ENCODE data around the gene GPSM1.

The GPSM1 gene

DNA sequence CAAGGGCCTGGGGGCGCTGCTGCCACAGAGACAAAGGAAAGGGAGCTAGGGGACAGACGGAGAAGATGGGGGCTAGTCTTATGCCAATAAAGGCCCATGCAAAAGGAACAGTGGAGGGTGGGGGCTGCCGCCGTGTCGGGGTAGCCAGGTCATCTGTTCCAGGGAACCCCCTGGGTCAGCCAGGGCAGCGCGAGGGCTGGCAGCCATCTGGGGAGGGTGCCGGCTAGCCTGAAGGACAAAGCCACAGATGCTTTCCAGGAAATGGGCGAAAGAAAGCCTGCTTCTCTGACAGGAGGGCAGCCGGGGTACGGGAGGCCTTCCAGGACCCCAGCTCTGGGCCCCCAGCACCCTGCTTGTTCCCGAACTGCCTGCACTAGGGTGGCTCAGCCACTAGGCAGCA, 47.8 kb downstream of the GPSM1 start:
- no peak overlapping the region for H3K9ac ChIP-seq (ENCODE audit: low read depth, low read length, poor library complexity, severe bottlenecking)
- H2AFZ ChIP-seq (ENCODE audit: low read length), result no peak overlapping the region
- no peaks in the 10 kb centered on the region for H3K9me2 ChIP-seq (replicated peaks; ENCODE audit: low read depth, low read length)
- no peaks in the 10 kb centered on the region for H3K36me3 ChIP-seq (ENCODE audit: insufficient read depth, low read length)
- H3K79me2 ChIP-seq (ENCODE audit: insufficient read depth, low read length), result no peaks in the 10 kb centered on the region
- H3K9me3 ChIP-seq (ENCODE audit: insufficient read depth, low read depth, low read length), result no peaks in the 10 kb centered on the region
- no peaks in the 10 kb centered on the region for H3F3A ChIP-seq (ENCODE audit: low read depth)
- no peak overlapping the region for H3K4me2 ChIP-seq (ENCODE audit: low read depth, low read length, poor library complexity, severe bottlenecking)
- no peak for TF ChIP-seq EZH2phosphoT487 (IDR thresholded peaks at IDR 0.05; ENCODE audit: borderline replicate concordance)
- TF ChIP-seq, protein P1, sequence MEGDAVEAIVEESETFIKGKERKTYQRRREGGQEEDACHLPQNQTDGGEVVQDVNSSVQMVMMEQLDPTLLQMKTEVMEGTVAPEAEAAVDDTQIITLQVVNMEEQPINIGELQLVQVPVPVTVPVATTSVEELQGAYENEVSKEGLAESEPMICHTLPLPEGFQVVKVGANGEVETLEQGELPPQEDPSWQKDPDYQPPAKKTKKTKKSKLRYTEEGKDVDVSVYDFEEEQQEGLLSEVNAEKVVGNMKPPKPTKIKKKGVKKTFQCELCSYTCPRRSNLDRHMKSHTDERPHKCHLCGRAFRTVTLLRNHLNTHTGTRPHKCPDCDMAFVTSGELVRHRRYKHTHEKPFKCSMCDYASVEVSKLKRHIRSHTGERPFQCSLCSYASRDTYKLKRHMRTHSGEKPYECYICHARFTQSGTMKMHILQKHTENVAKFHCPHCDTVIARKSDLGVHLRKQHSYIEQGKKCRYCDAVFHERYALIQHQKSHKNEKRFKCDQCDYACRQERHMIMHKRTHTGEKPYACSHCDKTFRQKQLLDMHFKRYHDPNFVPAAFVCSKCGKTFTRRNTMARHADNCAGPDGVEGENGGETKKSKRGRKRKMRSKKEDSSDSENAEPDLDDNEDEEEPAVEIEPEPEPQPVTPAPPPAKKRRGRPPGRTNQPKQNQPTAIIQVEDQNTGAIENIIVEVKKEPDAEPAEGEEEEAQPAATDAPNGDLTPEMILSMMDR (conservative IDR thresholded peaks at IDR 0.05; ENCODE audit: low read length), result no peak
- H4K20me1 ChIP-seq (ENCODE audit: insufficient read depth, low read length, poor library complexity, severe bottlenecking), result no peaks in the 10 kb centered on the region
- H3K4me3 ChIP-seq (ENCODE audit: low read length, poor library complexity, severe bottlenecking), result no peak overlapping the region
- H3K27me3 ChIP-seq (ENCODE audit: insufficient read depth, low read length, poor library complexity, severe bottlenecking), result no peaks in the 10 kb centered on the region
- no peaks in the 10 kb centered on the region for H3K4me1 ChIP-seq (ENCODE audit: insufficient read depth, low read length, poor library complexity, severe bottlenecking)

- no peak for TF ChIP-seq EZH2phosphoT487 (IDR thresholded peaks at IDR 0.05; ENCODE audit: borderline replicate concordance)
- TF ChIP-seq, protein P1 (conservative IDR thresholded peaks at IDR 0.05; ENCODE audit: low read length), result no peak
- Histone ChIP-seq H2AFZ (ENCODE audit: low read length) (no peak overlapping the region), H3K4me1 (ENCODE audit: insufficient read depth, low read length, poor library complexity, severe bottlenecking) (no peaks in the 10 kb centered on the region), H3K9me3 (ENCODE audit: insufficient read depth, low read depth, low read length) (no peaks in the 10 kb centered on the region), H3K4me2 (ENCODE audit: low read depth, low read length, poor library complexity, severe bottlenecking) (no peak overlapping the region), H3K9me2 (replicated peaks; ENCODE audit: low read depth, low read length) (no peaks in the 10 kb centered on the region), H3K36me3 (ENCODE audit: insufficient read depth, low read length) (no peaks in the 10 kb centered on the region), H3F3A (ENCODE audit: low read depth) (no peaks in the 10 kb centered on the region), H4K20me1 (ENCODE audit: insufficient read depth, low read length, poor library complexity, severe bottlenecking) (no peaks in the 10 kb centered on the region), H3K27me3 (ENCODE audit: insufficient read depth, low read length, poor library complexity, severe bottlenecking) (no peaks in the 10 kb centered on the region), H3K4me3 (ENCODE audit: low read length, poor library complexity, severe bottlenecking) (no peak overlapping the region), H3K79me2 (ENCODE audit: insufficient read depth, low read length) (no peaks in the 10 kb centered on the region), H3K9ac (ENCODE audit: low read depth, low read length, poor library complexity, severe bottlenecking) (no peak overlapping the region)
Observed at GRCh38 chr9:136376457-136376856, 49.1 kb downstream of the GPSM1 start.

GRCh38 chr9:136377341-136378169, 50.2 kb downstream of the GPSM1 start:
- Histone ChIP-seq H3K4me2 (ENCODE audit: low read depth, low read length, poor library complexity, severe bottlenecking) (no peak overlapping the region), H3K9me3 (ENCODE audit: insufficient read depth, low read depth, low read length) (no peaks in the 10 kb centered on the region), H3K4me3 (ENCODE audit: low read length, poor library complexity, severe bottlenecking) (no peak overlapping the region), H3K27me3 (ENCODE audit: insufficient read depth, low read length, poor library complexity, severe bottlenecking) (no peaks in the 10 kb centered on the region), H3K79me2 (ENCODE audit: insufficient read depth, low read length) (no peaks in the 10 kb centered on the region), H3K4me1 (ENCODE audit: insufficient read depth, low read length, poor library complexity, severe bottlenecking) (no peaks in the 10 kb centered on the region), H4K20me1 (ENCODE audit: insufficient read depth, low read length, poor library complexity, severe bottlenecking) (no peaks in the 10 kb centered on the region), H3K9ac (ENCODE audit: low read depth, low read length, poor library complexity, severe bottlenecking) (no peak overlapping the region), H3K36me3 (ENCODE audit: insufficient read depth, low read length) (no peaks in the 10 kb centered on the region; the same call in 1 of the 2 replicates), H3K9me2 (replicated peaks; ENCODE audit: low read depth, low read length) (no peaks in the 10 kb centered on the region), H2AFZ (ENCODE audit: low read length) (no peak overlapping the region), H3F3A (ENCODE audit: low read depth) (no peaks in the 10 kb centered on the region)
- no peak for TF ChIP-seq EZH2phosphoT487 (IDR thresholded peaks at IDR 0.05; ENCODE audit: borderline replicate concordance)
- TF ChIP-seq, protein P1 (conservative IDR thresholded peaks at IDR 0.05; ENCODE audit: low read length), result no peak
